ENCODE measurements around the gene HIVEP3. TPM values are rescaled to one million over a fixed set of nuclear protein-coding genes. Genes with fewer than 3 reads are reported as not detected.

HIVEP3 gene
- total RNA-seq, 4 donors from 2014 or later = 4.2 to 6.5 (median 4.7) TPM

GRCh38 chr1:41719128-41719527 is 199.6 kb downstream of the HIVEP3 start:
- Histone ChIP-seq H3K36me3 (no peaks in the 10 kb centered on the region), H3K4me3 (no peak overlapping the region), H3K27me3 (no peaks in the 10 kb centered on the region), H3K4me1 (peaks cover 0 to 1% (median 0%) of the 10 kb centered on the region in 4 donors), H3K27ac (no peak overlapping the region), H3K9me3 (no peaks in the 10 kb centered on the region)
- TF ChIP-seq CTCF (IDR thresholded peaks at IDR 0.05) (no peak), EP300 (IDR thresholded peaks at IDR 0.05) (no peak), POLR2A (IDR thresholded peaks at IDR 0.05) (no peak)
- DNase-seq (ENCODE audit: low spot score in 2 of 2) = no peak
- WGBS, 2 donors = 91 to 97% methylated on average over 1 of the region's 1 CpG

- TF ChIP-seq POLR2A (IDR thresholded peaks at IDR 0.05) (no peak), CTCF (IDR thresholded peaks at IDR 0.05) (no peak), EP300 (IDR thresholded peaks at IDR 0.05) (no peak)
Measured at GRCh38 chr1:41718497-41718896, 200.2 kb downstream of the HIVEP3 start.

GRCh38 chr1:41716188-41717130 is 202.3 kb downstream of the HIVEP3 start:
- no peak overlapping the region for H3K27ac ChIP-seq
- H3K9me3 ChIP-seq = no peaks in the 10 kb centered on the region
- H3K4me3 ChIP-seq = no peak overlapping the region
- no peaks in the 10 kb centered on the region for H3K27me3 ChIP-seq
- no peaks in the 10 kb centered on the region for H3K36me3 ChIP-seq
- DNase-seq (ENCODE audit: low spot score in 2 of 2) = no peak
- H3K4me1 ChIP-seq = no peaks in the 10 kb centered on the region
- TF ChIP-seq EP300 (IDR thresholded peaks at IDR 0.05) (no peak), CTCF (IDR thresholded peaks at IDR 0.05) (no peak), POLR2A (IDR thresholded peaks at IDR 0.05) (no peak)
- WGBS, 2 donors = 84 to 89% methylated on average over 12 of the region's 12 CpGs

More at GRCh38 chr1:41718497-41718896, 200.2 kb downstream of the HIVEP3 start:
- WGBS, 2 donors = 65 to 74% methylated on average over 7 of the region's 7 CpGs
- H3K36me3 ChIP-seq = no peaks in the 10 kb centered on the region
- no peak overlapping the region for H3K27ac ChIP-seq
- no peak for DNase-seq (ENCODE audit: low spot score in 2 of 2)
- no peaks in the 10 kb centered on the region for H3K9me3 ChIP-seq
- H3K27me3 ChIP-seq = no peaks in the 10 kb centered on the region
- no peaks in the 10 kb centered on the region for H3K4me1 ChIP-seq
- H3K4me3 ChIP-seq = no peak overlapping the region

GRCh38 chr1:41715441-41716095 is 203.2 kb downstream of the HIVEP3 start:
- Histone ChIP-seq H3K27me3 (no peaks in the 10 kb centered on the region), H3K9me3 (no peaks in the 10 kb centered on the region), H3K4me1 (no peaks in the 10 kb centered on the region), H3K27ac (no peak overlapping the region), H3K36me3 (no peaks in the 10 kb centered on the region), H3K4me3 (no peak overlapping the region)
- WGBS, 2 donors = 89 to 95% methylated on average over 8 of the region's 8 CpGs
- no peak for TF ChIP-seq POLR2A (IDR thresholded peaks at IDR 0.05)
- no peak for TF ChIP-seq CTCF (IDR thresholded peaks at IDR 0.05)
- no peak for DNase-seq (ENCODE audit: low spot score in 2 of 2)

All from tibial nerve (tissue), 4 donors.